Activated CD8-positive, alpha-beta memory T cell treated with anti-CD3 and anti-CD28 coated beads, Interleukin-2, amount 10 ng/mL, durations not matched to agents 7 days and 5 days (primary cell): ENCODE measurements around the gene PROB1. TPM values are rescaled to one million over a fixed set of nuclear protein-coding genes. Genes with fewer than 3 reads are reported as not detected.

ENCODE experiments used
- ATAC-seq: fragments of 150-1000 bp; cut with Tn5 transposase; one replicate; pipeline ENCODE4 v1.10.0; 2021; ENCODE audit warnings: moderate library complexity
- CTCF ChIA-PET: fragments of 350-600 bp; sonication (Branson Sonifier 250); formaldehyde crosslinking; loops from one replicate; lab custom pipeline; 2021; ENCODE audit warnings: antibody characterized with exemption; lab: Charles Lee
- DNase-seq: peaks from one replicate; pipeline ENCODE4 v3.0.0-alpha.2; 2020
- H3K27ac Mint-ChIP-seq: one replicate; pipeline ENCODE4 v1.8.0; 2021; ENCODE audit warnings: mild to moderate bottlenecking, mixed read lengths
- H3K27me3 Mint-ChIP-seq: one replicate; pipeline ENCODE4 v1.8.0; 2021; ENCODE audit warnings: mixed read lengths
- H3K36me3 Mint-ChIP-seq: one replicate; pipeline ENCODE4 v1.8.0; 2021; ENCODE audit warnings: mild to moderate bottlenecking, mixed read lengths
- H3K4me1 Mint-ChIP-seq: one replicate; pipeline ENCODE4 v1.8.0; 2021; ENCODE audit warnings: mixed read lengths
- H3K4me3 Mint-ChIP-seq: one replicate; pipeline ENCODE4 v1.8.0; 2021; ENCODE audit warnings: mild to moderate bottlenecking, moderate library complexity, mixed read lengths
- H3K9me3 Mint-ChIP-seq: one replicate; pipeline ENCODE4 v1.8.0; 2022; ENCODE audit warnings: low read depth, mixed read lengths
- total RNA-seq, 2 experiments: library from RNA; stranded (reverse); gene quantifications; one replicate each; pipeline ENCODE4 v1.2.3, GENCODE V29; 2021

The PROB1 gene
- total RNA-seq, 2 experiments from 2014 or later, result 6.3 to 10.9 TPM

GRCh38 chr5:139395844-139396640, 1.1 kb upstream of the PROB1 start:
- DNase-seq (no peak), ATAC-seq (no peak)
- peak overlapping the region; percentile 2 for H3K27ac Mint-ChIP-seq
- no peaks in the 10 kb centered on the region for H3K9me3 Mint-ChIP-seq
- H3K36me3 Mint-ChIP-seq, result peaks cover 21% of the 10 kb centered on the region
- peaks cover 50% of the 10 kb centered on the region for H3K4me1 Mint-ChIP-seq
- H3K4me3 Mint-ChIP-seq, result peak overlapping the region; percentile 30
- no peaks in the 10 kb centered on the region for H3K27me3 Mint-ChIP-seq
- CTCF ChIA-PET, result interaction anchor here (0.6 to 2.5 kb wide), 6 partner anchors 7 to 817 kb away, joined by 3 to 13 read pairs (median 5); partner anchors contain the start of genes PAIP2 and SPATA24

GRCh38 chr5:139394123-139394653, 716 bp downstream of the PROB1 start:
- CTCF ChIA-PET, result interaction anchor here (0.9 to 2.5 kb wide), 4 partner anchors 9 to 120 kb away, joined by 3 to 13 read pairs (median 6); partner anchors contain the start of gene SPATA24
- peak overlapping the region; percentile 96 for H3K4me3 Mint-ChIP-seq
- DNase-seq (peak; percentile 82), ATAC-seq (peak; percentile 12)
- H3K27ac Mint-ChIP-seq, result peak overlapping the region; percentile 92
- peaks cover 60% of the 10 kb centered on the region for H3K4me1 Mint-ChIP-seq
- no peaks in the 10 kb centered on the region for H3K27me3 Mint-ChIP-seq
- H3K36me3 Mint-ChIP-seq, result peaks cover 25% of the 10 kb centered on the region
- no peaks in the 10 kb centered on the region for H3K9me3 Mint-ChIP-seq

DNA sequence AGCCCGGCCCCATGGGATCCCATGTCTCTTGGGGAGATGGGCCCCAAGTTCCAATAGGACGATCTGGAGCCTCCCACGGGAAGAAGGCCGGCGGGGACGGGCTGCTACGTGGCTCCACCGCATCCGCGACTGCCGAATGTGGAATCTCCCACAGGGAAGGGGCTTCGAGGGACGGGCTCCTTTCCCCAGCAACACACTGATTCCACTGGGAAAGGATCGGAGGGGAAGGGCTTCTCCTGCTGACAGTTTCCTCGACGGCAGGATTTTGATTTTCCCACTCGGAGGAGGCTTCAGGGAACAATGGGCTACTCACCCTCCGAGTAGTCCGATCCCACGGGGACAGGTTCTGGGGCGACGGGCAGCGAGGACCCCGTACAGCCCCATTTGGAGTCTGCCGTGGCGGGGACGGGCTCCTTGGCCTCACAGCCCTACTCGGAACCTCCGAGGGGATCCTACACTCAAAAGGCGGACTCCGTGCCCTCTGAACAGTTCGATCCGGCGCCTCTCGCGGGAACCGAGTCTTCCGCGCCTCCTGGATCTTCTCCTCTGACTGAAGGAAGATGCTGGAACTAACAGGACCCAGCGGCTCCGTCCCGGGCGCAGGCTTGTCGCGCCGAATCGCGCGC, 1.3 kb downstream of the PROB1 start:
- no peaks in the 10 kb centered on the region for H3K27me3 Mint-ChIP-seq
- ATAC-seq (no peak), DNase-seq (no peak)
- peak overlapping the region; percentile 96 for H3K4me3 Mint-ChIP-seq
- peaks cover 60% of the 10 kb centered on the region for H3K4me1 Mint-ChIP-seq
- peak overlapping the region; percentile 92 for H3K27ac Mint-ChIP-seq
- no peaks in the 10 kb centered on the region for H3K9me3 Mint-ChIP-seq
- peaks cover 26% of the 10 kb centered on the region for H3K36me3 Mint-ChIP-seq
- CTCF ChIA-PET, result interaction anchor here (0.7 to 4.4 kb wide), 9 partner anchors 9 to 196 kb away, joined by 3 to 32 read pairs (median 5); partner anchors contain the start of genes MATR3, PAIP2, SIL1 and SPATA24

- Mint-ChIP-seq H3K4me3 (peak overlapping the region; percentile 96), H3K27ac (peak overlapping the region; percentile 92), H3K4me1 (peaks cover 63% of the 10 kb centered on the region), H3K9me3 (no peaks in the 10 kb centered on the region), H3K36me3 (peaks cover 26% of the 10 kb centered on the region), H3K27me3 (no peaks in the 10 kb centered on the region)
- ATAC-seq (peak; percentile 74), DNase-seq (peak; percentile 95)
- CTCF ChIA-PET, result interaction anchor here (0.5 to 4.4 kb wide), 12 partner anchors 10 to 195 kb away, joined by 3 to 32 read pairs (median 4); partner anchors contain the start of genes MATR3, PAIP2, SIL1 and SPATA24
Observed at GRCh38 chr5:139392678-139393496, 2.0 kb downstream of the PROB1 start.

DNA sequence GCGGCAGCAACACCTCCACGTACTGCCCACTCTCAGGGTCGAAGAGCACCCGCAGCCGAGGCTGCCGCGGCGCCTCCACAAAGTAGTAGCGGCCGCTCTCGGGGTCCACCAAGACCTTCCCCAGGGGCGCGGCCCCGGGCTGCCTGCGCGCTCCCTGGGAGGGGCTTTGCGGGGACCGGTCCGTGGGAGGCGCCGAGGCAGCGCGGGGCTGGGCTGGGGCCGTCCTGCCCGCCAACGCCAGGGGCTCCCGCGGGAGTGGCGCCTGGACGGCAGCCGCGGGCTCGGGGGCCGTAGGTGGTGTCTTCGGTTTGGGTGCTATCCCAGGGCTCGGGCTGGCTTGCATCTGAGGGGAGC, 2.6 kb downstream of the PROB1 start:
- DNase-seq (no peak), ATAC-seq (peak; percentile 41)
- peak overlapping the region; percentile 96 for H3K4me3 Mint-ChIP-seq
- peak overlapping the region; percentile 100 for H3K27ac Mint-ChIP-seq
- CTCF ChIA-PET, result interaction anchor here (0.7 to 4.4 kb wide), 14 partner anchors 11 to 223 kb away, joined by 3 to 32 read pairs (median 4); partner anchors contain the start of genes PAIP2 and SPATA24
- H3K36me3 Mint-ChIP-seq, result peaks cover 24% of the 10 kb centered on the region
- H3K9me3 Mint-ChIP-seq, result no peaks in the 10 kb centered on the region
- H3K27me3 Mint-ChIP-seq, result no peaks in the 10 kb centered on the region
- peaks cover 65% of the 10 kb centered on the region for H3K4me1 Mint-ChIP-seq

DNA sequence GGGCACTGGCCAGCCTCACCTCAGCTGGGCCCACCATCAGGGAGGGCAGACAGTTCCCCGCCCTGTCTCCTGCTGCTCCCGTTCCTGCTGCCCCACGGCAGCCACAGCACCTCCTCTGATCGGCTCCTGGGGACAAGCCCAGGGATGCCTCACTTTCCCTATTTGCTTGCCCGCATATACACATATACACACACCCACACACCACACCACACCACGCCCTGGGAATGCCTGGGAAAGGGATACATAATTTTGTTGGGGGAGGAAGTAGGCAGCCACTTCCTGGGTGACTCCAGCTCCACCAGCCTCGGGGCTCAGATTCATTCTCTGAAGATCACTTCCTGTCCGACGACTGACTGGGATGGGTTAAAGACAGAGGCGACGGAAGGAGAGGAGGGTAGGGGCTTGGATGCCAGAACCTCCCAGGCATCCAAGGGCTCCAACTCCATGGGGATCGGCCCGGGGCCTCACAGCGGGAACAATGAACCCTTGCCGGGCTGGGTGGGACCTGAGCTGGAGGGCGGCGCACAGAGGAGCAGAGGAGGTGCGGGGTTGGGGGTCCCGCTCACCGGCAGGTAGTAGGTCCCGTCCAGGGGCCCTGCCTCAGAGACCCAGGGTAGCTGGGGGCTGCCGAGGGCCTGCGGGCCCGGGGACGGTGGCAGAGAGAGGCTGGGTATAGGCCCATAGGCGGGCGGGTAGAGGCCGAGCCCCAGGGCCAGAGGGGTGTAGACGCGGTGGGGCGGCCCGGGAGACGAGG, 3.2 kb downstream of the PROB1 start:
- H3K4me3 Mint-ChIP-seq, result peak overlapping the region; percentile 96
- no peaks in the 10 kb centered on the region for H3K9me3 Mint-ChIP-seq
- H3K36me3 Mint-ChIP-seq, result peaks cover 20% of the 10 kb centered on the region
- H3K27ac Mint-ChIP-seq, result peak overlapping the region; percentile 100
- CTCF ChIA-PET, result interaction anchor here (0.7 to 4.4 kb wide), 22 partner anchors 11 to 927 kb away, joined by 3 to 32 read pairs (median 3); partner anchors contain the start of genes EGR1, PAIP2 and SPATA24
- ATAC-seq (peak; percentile 10), DNase-seq (peak; percentile 79)
- H3K4me1 Mint-ChIP-seq, result peaks cover 64% of the 10 kb centered on the region
- H3K27me3 Mint-ChIP-seq, result no peaks in the 10 kb centered on the region

DNA sequence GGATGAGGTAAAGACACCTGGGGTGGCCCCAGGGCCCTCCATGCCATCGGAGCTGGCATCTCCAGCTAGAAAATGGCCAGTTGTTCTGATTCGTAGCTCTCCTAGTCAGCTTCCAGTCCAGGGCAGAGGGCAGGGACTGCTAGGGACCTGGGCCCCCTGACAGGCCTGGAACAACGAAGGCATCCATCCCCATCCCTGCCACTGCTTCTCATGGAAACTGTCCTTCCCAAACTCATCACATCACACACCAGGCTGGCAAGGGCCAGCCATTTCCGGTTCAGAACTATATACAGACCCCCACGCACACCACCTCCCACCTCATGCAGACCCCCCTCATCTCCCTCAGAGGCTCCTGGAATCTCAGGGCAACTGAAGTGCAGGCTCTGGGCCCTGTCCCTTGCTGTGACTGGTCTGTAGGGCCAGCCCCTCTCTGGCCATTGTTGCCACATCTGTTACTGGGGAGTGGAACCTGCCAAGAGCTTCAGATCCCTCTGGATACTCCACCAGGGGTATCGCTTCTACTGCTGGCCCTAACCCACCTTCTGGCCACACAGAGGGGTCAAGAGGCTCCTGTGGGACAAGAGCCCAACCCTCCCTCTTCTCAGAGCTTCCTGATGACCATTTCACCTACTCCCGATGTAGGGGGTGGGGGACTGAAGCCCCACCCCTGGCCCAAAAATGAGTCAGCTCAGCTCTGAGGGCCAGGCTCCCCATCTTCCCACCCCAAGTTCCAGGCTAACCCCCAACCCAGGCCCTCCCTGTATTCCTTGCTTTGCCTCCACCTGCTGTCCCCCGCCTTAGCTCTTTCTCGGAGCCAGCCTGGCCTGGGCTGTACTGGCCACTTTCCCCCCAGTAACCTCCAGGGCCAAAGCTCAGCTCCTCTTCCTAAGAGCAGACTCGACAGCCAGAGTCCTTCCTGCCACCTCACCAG, 4.0 kb downstream of the PROB1 start:
- no peaks in the 10 kb centered on the region for H3K9me3 Mint-ChIP-seq
- H3K27ac Mint-ChIP-seq, result peak overlapping the region; percentile 100
- H3K4me1 Mint-ChIP-seq, result peaks cover 66% of the 10 kb centered on the region
- H3K36me3 Mint-ChIP-seq, result peaks cover 16% of the 10 kb centered on the region
- H3K27me3 Mint-ChIP-seq, result no peaks in the 10 kb centered on the region
- no peak for ATAC-seq
- H3K4me3 Mint-ChIP-seq, result peak overlapping the region; percentile 96
- peak; percentile 50 for DNase-seq
- CTCF ChIA-PET, result interaction anchor here (0.7 to 4.4 kb wide), 24 partner anchors 10 to 926 kb away, joined by 3 to 32 read pairs (median 3); partner anchors contain the start of genes EGR1, HSPA9, PAIP2 and SPATA24

DNA sequence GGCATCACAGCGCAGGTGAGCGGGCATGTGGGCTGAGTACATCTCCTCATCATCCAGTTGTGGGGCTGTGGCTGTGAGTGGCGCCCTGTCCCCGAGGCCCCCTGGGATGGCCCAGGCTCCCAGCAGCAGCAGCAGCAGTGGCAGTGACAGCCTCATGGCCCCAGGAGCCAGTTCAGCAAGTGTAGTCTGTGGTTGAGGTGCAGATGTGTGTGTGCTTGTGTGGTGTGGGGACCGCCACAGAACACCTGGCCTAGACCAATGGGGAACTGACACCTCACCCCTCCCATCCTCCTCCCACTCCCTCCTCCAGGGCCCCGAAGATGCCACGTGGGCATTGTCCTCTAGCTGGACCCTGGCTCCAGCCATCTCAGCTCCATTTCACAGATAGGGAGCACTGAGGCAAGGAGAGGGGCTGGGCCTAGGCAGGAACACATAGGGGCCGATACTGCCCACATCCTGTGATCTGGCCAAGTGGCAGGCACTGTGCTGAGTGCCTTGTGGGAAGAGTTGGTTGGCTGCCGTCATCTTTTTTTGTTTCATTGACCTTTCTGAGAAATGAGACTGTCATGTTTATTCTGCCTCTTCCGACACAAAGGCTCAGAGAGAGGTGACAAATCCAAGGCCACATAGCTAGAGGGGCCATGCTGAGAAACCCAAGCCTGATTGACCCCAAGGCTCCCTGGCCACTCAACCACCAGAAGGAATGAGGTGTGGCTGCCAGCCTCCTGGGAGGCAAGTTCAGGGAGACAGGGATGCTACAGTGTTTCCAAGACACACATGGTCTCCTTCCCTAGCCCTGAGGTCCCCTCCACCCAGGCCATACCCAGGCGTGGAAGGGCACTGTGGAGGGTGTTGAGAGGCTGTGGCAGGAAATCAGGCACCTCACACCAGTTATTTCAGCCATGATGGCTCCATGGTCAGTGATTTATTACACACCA, 4.9 kb downstream of the PROB1 start, which contains the start of gene MZB1:
MZB1 (minus strand) TSS at position 213 of the 938 bp plus-strand sequence; CDS start at position 156, 57 bp downstream.
- H3K27me3 Mint-ChIP-seq, result no peaks in the 10 kb centered on the region
- DNase-seq (peak; percentile 95), ATAC-seq (peak; percentile 50)
- peaks cover 68% of the 10 kb centered on the region for H3K4me1 Mint-ChIP-seq
- peak within 1 kb of the TSS; percentile 100 for H3K27ac Mint-ChIP-seq
- peaks cover 12% of the 10 kb centered on the region for H3K36me3 Mint-ChIP-seq
- H3K9me3 Mint-ChIP-seq, result no peaks in the 10 kb centered on the region
- CTCF ChIA-PET, result interaction anchor here (0.7 to 4.4 kb wide), 8 partner anchors 12 to 815 kb away, joined by 3 to 32 read pairs (median 5); partner anchors contain the start of genes HSPA9, PAIP2 and SPATA24
- H3K4me3 Mint-ChIP-seq, result peak within 1 kb of the TSS; percentile 96

GRCh38 chr5:139388198-139388821, 6.6 kb downstream of the PROB1 start:
- Mint-ChIP-seq H3K9me3 (no peaks in the 10 kb centered on the region), H3K36me3 (peaks cover 12% of the 10 kb centered on the region), H3K27ac (peak overlapping the region; percentile 81), H3K4me1 (peaks cover 82% of the 10 kb centered on the region), H3K4me3 (peak overlapping the region; percentile 96), H3K27me3 (no peaks in the 10 kb centered on the region)
- ATAC-seq (no peak), DNase-seq (no peak)
- CTCF ChIA-PET, result interaction anchor here (0.9 to 1.6 kb wide), 5 partner anchors 12 to 95 kb away, joined by 3 to 6 read pairs (median 3); no protein-coding TSS in a partner anchor
